Bronchial epithelial cell (primary cell): ENCODE measurements around the gene GRK3. TPM values are rescaled to one million over a fixed set of nuclear protein-coding genes. Genes with fewer than 3 reads are reported as not detected.

Experiments
- total RNA-seq: library from RNA; depleted of rRNA; stranded (reverse); fragments of >200 nt; gene quantifications from 2 replicates; pipeline ENCODE4 v1.2.1, GENCODE V29; 2014

Gene GRK3
- total RNA-seq, 1 donor from 2014 or later = 4.2 TPM

Other genes starting within 250 kb of the GRK3 start
- not detected in 2 replicates for gene MYO18B, start 177.5 kb downstream of the GRK3 start, total RNA-seq